Erythroblast (primary cell): ENCODE measurements around the gene PINK1.

ENCODE experiments used
- GATA1 ChIP-seq: IDR thresholded peaks from 2 replicates; pipeline ENCODE4 v1.6.1; 2011; ENCODE audit warnings: low read depth, mild to moderate bottlenecking, control low read depth, low read length, moderate library complexity
- POLR2A ChIP-seq: IDR thresholded peaks from 2 replicates; pipeline ENCODE4 v1.6.1; 2011; ENCODE audit warnings: mild to moderate bottlenecking, low read length

DNA sequence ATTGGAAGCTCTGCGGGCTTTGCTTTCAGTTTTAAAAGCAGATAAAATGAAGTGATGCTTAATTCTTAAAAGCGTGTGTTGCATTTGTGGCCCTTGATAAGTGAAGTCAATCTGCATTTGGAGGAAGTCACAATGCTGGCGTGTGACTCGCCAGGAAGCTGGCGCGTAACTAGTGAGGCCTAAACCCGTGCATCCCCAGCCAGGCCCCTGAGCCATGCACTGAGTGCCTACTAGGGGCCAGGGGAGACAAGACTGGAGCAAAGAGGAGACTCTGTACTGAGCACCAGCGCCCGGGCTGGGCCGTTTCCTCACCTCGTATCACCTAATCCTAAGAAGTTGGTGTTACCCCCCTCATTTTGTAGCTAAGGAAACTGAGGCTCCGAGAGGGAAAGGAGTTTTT, 32.5 kb downstream of the PINK1 start:
- no peak for TF ChIP-seq POLR2A
- no peak for TF ChIP-seq GATA1
